Umbilical cord (tissue), 2 donors: ENCODE data around the gene CMTM1. TPM values are rescaled to one million over a fixed set of nuclear protein-coding genes. Genes with fewer than 3 reads are reported as not detected.
"Not testable (repeated sequence)": the region's sequence is repeated elsewhere in the genome, so short reads cannot be mapped to it uniquely, and the experiment has no call there.

ENCODE experiments used
- DNase-seq: peaks from one replicate; pipeline ENCODE4 v3.0.0-alpha.2; 2015; ENCODE audit warnings: low spot score
- total RNA-seq: library from RNA; depleted of rRNA; stranded (reverse); fragments of >200 nt; gene quantifications from one replicate; pipeline ENCODE4 v1.2.3, GENCODE V29; 2014; ENCODE audit warnings: low replicate concordance; ENCODE audit not compliant: insufficient read depth

The CMTM1 gene
- total RNA-seq, 1 donor from 2014 or later = 10.8 TPM

- no peak for DNase-seq
These were observed 3.8 kb upstream of the CMTM1 start for GRCh38 chr16:66562409-66562808.

GRCh38 chr16:66562986-66563385 lies 3.3 kb upstream of the CMTM1 start:
- DNase-seq = no peak

DNA sequence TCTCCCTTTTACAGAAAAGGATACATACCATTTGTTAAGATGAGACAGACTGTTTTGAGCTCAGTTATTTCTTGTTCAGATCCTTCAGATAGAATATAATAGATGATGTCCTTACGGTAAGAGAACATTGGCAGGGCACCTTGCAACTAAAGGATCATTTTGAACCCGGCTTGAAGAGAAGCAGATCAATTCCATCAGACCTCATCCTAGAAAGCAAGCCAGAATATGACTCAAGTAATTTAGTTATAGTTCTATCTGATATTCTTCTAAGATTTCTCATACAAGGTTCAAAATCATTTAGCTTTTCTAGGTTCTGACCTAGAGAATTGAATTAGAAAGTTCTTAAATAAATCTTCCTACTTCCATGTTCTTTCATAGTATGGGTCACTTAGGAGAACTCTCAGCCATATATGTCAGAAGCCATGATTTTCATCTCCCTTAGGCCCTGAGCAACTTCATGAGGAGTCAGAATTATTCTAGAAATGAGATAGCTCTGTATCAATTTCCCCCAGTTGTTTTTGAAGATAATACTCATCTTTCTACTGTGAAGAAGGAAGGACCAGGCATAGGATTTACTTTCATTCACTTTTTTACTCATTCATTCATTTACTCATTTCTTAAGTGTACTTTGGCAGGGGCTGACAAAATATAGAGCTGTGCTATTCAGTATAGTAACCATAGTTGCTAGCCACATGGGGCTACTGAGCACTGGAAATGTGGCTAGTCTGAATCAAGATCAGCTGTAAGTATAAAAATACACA lies 2.5 kb upstream of the CMTM1 start:
- DNase-seq = no peak

- DNase-seq = not testable (repeated sequence)
These were observed 1.0 kb downstream of the CMTM1 start for GRCh38 chr16:66567270-66567669.

DNA sequence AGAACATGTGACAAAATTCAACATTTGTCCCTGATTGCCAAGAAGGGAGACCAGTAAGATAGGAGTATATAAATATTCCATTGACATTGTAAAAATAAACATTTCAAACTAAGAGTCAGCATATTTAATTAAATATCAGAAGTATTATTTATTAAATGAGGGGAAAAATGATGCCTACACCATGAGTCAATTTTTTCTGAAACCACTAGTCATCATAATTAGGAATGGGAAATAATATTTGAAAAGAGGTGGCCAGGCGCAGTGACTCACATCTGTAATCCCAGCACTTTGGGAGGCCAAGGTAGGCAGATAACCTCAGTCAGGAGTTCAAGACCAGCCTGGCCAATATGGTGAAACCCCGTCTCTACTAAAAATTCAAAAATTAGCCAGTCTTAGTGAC lies 2.1 kb downstream of the CMTM1 start:
- DNase-seq = no peak

- DNase-seq = no peak
These were observed 2.9 kb downstream of the CMTM1 start for GRCh38 chr16:66569131-66569530.

- DNase-seq = no peak
These were observed 3.7 kb downstream of the CMTM1 start for GRCh38 chr16:66569827-66570405.

DNA sequence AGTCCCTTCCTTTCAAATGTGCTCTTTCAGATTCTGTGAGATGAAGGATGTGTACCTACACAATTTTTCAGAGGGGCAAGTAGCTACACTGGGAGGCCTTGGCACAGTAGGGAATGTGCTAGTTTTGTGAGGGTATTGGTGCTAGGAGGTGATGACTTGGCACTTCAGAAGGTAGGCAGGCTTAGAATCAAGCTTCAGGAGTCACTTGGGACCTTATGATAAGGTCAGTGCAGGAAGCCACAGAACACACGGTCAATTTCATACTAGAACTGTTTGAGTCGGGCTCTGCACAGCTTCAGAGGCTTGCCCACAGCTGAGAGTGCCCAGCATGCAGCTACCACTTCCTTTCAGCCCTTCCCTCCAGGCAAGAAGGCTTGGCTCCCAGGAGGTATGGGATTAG lies 6.1 kb downstream of the CMTM1 start:
- no peak for DNase-seq

GRCh38 chr16:66574081-66574480 lies 7.8 kb downstream of the CMTM1 start:
- DNase-seq = no peak

GRCh38 chr16:66574531-66574930 lies 8.3 kb downstream of the CMTM1 start:
- DNase-seq = no peak

DNA sequence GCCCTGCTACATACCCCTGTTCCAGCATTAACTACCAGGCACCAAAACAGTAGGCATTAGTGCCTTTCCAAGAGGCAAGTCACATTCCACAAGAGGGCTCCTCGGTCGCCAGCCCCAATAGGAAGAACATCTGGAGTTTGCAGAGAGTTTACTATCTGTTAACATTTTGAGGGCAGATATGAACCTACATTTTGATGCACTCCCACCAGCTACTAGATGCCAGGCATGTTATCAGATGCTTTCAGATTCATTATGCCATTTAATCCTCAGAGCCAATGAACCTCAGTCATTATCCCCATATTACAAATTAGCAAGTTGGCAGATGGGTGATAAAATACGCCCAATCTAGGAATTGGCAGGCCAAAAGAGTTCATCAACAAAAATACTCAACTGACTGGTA lies 8.8 kb downstream of the CMTM1 start:
- DNase-seq = no peak

GRCh38 chr16:66576296-66576695 lies 10.1 kb downstream of the CMTM1 start:
- peak; percentile 59 for DNase-seq

DNA sequence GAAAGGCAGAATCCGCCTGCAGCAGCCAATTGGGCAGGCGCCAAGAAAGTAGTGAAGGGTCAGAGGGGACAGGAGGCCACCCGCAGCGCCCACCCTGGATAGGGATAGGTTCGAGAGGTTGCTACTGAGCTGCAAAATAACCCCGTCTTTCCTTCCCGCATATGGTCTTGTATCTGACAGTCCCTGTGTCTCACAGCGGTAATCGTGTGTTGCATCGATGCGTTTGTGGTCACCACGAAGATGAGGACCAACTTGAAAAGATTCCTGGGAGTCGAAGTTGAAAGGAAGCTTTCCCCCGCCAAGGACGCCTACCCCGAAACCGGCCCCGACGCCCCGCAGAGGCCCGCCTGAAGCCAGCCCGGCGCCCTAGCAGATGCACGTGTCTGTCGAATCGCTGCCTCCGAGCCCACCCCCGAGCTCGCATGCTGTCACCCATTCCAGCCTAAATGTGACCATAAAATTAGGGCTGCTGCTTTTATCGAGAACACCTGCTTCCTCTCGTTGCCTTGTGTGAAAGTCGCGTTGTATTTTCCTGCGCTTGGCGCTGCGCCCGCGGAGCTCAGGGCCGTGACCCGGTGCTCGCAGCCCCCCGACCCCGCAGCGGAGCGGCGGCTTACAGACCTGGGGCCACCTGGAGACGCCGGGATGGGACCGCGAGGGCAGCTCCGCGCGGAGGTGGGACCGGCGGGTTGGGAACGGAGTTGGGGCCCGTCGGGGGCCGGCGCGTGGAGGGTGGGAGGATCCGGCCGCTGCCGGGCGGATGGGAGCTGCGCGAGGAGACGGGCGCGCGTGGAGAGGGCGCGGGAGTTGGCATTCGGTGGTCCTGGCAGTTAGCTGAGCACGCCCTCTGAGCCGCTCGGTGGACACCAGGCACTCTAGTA lies 12.7 kb downstream of the CMTM1 start, which contains the start of gene CMTM2:
CMTM2 (plus strand) TSS at position 813 of the 881 bp plus-strand sequence. CDS start 145 bp downstream, outside the sequence.
- DNase-seq = peak; percentile 32

DNA sequence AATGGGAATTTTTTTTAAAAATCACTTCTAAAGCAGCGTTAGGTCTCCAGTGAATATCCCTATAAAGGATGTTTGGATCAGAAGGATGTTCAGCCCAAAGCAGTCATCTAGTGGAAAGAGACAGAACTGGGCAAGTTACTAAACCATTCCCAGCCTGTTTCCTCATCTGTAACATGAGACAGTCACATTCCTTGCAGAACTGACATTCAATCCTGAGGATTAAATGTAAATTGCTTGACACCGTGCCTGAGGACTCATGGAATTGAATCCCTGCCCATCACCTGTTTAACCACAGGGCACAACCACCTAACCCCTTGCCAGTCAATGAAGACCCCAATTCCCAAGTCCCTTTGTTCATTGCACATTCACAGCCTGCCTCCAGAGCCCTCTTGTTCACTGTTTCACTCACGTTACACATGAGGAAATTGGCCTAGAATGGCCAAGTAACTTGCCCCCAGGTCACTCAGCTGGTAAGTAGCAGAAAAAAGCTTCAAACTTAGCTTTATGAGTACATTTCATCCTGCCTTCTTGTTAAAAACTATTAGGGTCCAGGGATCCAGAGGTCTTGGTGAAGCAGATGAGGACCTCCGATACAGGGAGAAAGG lies 14.5 kb downstream of the CMTM1 start:
- DNase-seq = peak; percentile 26

DNA sequence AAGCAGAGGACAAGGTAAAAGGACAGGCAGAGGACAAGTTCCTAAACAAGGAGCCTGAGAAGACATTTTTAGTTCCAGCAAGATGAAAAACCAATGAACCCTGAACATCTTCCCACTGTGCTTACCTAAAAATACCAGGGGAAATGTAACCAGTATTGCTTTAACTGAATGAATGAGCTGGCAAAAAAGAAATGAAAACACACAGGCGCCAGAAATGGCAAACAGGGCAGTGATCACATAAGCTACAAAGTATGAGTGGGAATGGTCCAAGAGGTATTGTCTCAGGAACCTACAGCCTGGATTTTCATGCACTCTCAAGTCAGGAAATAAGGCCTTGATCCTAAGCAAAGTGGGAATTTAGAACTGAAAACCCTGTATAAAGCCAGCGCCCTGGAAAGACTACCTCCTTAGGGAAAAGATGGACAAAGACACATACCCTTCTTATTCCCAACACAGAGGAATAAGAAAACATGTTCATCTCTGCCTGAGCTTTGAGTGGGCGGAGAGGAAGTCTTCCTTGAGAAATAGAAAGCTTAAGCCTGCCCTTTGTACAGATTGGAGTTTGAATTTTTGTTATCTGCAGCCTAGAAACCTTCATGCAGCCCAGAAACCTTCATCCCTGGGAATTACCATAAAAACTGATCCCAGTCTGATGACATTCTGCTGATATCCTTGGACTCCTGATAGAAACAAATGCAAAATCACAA lies 15.2 kb downstream of the CMTM1 start:
- peak; percentile 13 for DNase-seq

DNA sequence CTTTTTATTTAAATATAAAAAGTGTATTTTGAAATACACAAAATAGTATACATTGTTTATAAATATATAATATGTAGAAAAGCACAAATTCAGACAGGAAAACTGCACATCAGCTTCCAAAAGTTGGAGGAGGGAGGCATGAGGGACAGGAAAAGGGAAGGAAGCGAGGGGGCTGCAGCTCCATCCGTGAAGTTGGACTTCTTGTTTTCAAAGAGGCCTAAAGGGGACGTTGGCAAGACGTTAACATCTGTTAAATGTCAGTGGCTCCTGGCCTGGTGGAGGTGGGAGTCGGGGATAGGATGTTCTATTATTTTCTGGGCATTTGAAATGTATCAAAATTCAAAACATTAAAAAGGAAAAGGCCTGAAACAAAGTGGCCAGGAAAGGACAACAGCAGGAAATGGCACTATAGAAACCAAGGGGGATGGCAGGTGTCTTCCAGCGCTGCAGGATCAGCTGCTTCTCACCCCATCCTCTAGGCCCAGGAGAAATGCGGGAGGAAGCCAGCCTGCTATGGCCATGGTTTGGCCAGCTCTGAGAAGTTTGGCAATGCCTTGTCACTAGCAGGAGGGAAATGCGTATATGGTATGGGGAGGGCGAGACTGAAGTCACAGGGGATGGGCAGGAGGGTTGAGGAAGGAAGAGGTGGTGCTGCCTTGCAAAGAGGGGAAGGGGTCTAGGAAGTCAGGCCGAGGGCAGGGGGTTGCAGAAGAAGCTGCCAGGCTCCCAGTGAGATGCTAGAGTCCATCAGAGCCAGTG lies 19.4 kb downstream of the CMTM1 start:
- DNase-seq = peak; percentile 14

GRCh38 chr16:66587881-66588600 lies 21.8 kb downstream of the CMTM1 start:
- DNase-seq = no peak

GRCh38 chr16:66588981-66589713 lies 22.9 kb downstream of the CMTM1 start:
- DNase-seq = peak; percentile 18

DNA sequence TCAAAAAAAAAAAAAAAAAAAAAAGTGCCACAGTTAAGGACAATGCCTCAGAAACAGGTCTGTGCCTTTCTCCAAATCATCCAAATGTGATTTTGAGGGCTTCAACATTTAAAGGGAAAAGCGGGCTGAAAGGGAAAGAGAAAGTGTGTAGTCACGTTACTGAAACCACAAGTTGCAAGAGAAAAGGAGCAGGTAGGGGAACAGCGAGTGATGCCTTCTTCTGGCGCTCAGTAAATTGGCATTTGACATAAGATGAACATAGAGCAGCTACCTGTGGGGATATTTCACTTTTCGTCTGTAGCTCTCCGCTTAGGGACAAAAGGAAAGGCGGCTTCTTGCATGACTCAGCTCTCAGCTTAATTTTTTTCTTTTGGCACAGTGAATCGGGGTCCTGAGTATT lies 24.1 kb downstream of the CMTM1 start:
- DNase-seq = no peak
